NB4 (cell line): ENCODE data around the gene RAMP2.

Experiments used
- MYC ChIP-seq: IDR thresholded peaks from 2 replicates; pipeline ENCODE4 v1.6.1; 2011; ENCODE audit warnings: low read depth, low read length
- POLR2A ChIP-seq: IDR thresholded peaks from 2 replicates; pipeline ENCODE4 v1.6.1; 2011; ENCODE audit warnings: mild to moderate bottlenecking; ENCODE audit not compliant: insufficient read length; ENCODE audit errors: extremely low read depth
- TF ChIP-seq, protein P1 (sequence below): IDR thresholded peaks from one replicate; pipeline ENCODE4 v1.5.1; 2012; ENCODE audit warnings: low read depth, low read length

DNA sequence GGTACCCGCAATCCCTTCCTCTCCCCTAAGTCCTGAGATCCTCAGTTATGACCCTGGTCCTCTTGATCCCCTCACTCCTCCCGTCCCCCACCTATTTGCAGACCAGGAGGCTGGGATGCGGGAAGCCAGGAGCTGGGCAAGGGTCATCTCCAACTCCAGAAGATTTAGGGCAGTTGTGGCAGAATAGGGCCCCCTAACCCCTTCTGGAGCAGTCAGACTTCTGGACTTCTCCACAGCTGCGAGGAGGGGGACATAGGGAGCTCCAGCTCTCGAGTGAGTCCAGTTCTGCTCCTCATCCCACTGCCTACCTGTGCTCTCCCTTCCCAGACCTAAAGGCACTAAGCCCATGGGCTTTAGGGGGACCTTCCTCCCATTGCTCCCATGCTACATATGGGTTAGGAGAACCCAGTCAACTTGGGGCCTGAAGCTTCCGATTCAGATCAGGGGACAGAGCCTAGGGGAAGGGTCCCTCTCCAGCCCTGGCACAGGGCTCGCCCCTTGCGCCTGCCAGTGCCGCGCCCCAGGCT, 20.7 kb downstream of the RAMP2 start:
- TF ChIP-seq, protein P1, sequence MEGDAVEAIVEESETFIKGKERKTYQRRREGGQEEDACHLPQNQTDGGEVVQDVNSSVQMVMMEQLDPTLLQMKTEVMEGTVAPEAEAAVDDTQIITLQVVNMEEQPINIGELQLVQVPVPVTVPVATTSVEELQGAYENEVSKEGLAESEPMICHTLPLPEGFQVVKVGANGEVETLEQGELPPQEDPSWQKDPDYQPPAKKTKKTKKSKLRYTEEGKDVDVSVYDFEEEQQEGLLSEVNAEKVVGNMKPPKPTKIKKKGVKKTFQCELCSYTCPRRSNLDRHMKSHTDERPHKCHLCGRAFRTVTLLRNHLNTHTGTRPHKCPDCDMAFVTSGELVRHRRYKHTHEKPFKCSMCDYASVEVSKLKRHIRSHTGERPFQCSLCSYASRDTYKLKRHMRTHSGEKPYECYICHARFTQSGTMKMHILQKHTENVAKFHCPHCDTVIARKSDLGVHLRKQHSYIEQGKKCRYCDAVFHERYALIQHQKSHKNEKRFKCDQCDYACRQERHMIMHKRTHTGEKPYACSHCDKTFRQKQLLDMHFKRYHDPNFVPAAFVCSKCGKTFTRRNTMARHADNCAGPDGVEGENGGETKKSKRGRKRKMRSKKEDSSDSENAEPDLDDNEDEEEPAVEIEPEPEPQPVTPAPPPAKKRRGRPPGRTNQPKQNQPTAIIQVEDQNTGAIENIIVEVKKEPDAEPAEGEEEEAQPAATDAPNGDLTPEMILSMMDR: no peak
- no peak for TF ChIP-seq POLR2A
- no peak for TF ChIP-seq MYC
